ENCODE measurements around the gene KCTD16.

Gene KCTD16

DNA sequence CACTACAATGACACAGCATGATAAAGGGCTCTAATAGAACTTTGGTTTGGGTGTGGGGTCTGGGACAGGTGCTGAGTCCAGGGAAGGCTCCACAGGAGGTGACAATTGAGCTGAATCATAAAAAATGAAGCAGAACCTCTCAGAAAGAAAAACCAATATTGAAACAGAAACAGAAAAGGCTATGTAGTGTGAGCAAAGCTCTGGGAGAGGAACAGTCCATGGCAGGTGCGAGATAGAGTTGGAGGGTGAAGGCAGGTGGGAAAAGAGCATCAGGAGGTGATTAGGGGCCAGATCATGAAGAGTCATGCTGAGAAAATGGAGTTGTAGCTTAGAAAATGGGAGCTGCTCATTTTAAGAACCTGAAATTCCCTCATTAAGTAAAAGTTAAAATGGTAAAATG, 164.9 kb downstream of the KCTD16 start:
- Histone ChIP-seq H3K4me1 (no peaks in the 10 kb centered on the region), H3K9me3 (no peaks in the 10 kb centered on the region)
- DNase-seq = no peak

DNA sequence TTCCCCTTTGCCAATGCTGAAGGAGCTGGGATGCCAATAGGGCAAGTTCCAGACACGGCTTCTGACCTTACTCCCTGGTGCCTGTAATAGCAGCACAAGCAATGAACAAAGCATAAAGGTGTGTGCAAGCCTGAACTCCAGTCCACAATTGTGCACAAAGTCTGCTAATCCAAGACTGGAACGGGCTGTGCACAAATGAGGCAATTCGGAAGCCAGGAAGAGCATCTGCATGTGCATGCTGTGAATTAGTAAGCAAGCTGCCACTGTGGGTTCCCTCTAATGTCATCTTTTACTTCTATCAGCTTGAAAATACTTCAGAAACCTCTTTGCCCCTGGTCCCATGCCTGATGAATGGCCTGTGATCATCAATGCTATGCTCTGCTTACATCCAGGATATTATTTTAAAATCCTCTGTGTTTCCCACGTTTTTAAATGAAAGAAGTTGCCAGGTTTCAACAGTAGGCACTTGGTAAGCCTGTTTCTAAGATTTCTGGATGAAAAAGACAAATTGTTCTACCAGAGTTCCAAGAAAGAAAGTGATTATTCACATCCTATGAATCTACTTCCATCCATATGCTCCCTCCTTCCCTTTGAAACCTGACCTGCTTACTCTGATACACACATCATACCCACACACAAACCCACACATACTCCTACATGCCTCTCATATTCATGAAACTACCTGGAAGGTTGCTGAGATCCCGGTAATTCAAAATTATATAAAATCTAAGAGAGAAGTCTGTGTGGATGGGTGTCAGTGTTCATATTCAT, 165.7 kb downstream of the KCTD16 start:
- Histone ChIP-seq H3K4me3 (ENCODE audit: low read depth, low read length) (no peak overlapping the region), H3K9me3 (no peaks in the 10 kb centered on the region), H3K36me3 (no peaks in the 10 kb centered on the region), H3K27me3 (no peaks in the 10 kb centered on the region), H3K4me1 (no peaks in the 10 kb centered on the region)
- TF ChIP-seq, protein P1, sequence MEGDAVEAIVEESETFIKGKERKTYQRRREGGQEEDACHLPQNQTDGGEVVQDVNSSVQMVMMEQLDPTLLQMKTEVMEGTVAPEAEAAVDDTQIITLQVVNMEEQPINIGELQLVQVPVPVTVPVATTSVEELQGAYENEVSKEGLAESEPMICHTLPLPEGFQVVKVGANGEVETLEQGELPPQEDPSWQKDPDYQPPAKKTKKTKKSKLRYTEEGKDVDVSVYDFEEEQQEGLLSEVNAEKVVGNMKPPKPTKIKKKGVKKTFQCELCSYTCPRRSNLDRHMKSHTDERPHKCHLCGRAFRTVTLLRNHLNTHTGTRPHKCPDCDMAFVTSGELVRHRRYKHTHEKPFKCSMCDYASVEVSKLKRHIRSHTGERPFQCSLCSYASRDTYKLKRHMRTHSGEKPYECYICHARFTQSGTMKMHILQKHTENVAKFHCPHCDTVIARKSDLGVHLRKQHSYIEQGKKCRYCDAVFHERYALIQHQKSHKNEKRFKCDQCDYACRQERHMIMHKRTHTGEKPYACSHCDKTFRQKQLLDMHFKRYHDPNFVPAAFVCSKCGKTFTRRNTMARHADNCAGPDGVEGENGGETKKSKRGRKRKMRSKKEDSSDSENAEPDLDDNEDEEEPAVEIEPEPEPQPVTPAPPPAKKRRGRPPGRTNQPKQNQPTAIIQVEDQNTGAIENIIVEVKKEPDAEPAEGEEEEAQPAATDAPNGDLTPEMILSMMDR (IDR thresholded peaks at IDR 0.05; ENCODE audit: low read depth, low read length) = no peak
- no peak for DNase-seq

More for the DNA sequence above, 164.9 kb downstream of the KCTD16 start:
- Histone ChIP-seq H3K4me3 (ENCODE audit: low read depth, low read length) (no peak overlapping the region), H3K27me3 (no peaks in the 10 kb centered on the region), H3K36me3 (no peaks in the 10 kb centered on the region)
- TF ChIP-seq, protein P1 (IDR thresholded peaks at IDR 0.05; ENCODE audit: low read depth, low read length) = no peak

- H3K36me3 ChIP-seq = no peaks in the 10 kb centered on the region
- H3K9me3 ChIP-seq = no peaks in the 10 kb centered on the region
- TF ChIP-seq, protein P1 (IDR thresholded peaks at IDR 0.05; ENCODE audit: low read depth, low read length) = no peak
- H3K4me3 ChIP-seq (ENCODE audit: low read depth, low read length) = no peak overlapping the region
- H3K27me3 ChIP-seq = no peaks in the 10 kb centered on the region
- H3K4me1 ChIP-seq = no peaks in the 10 kb centered on the region
- no peak for DNase-seq
These were observed 181.7 kb downstream of the KCTD16 start for GRCh38 chr5:144352330-144352729.

- H3K4me1 ChIP-seq = no peaks in the 10 kb centered on the region
- TF ChIP-seq, protein P1 (IDR thresholded peaks at IDR 0.05; ENCODE audit: low read depth, low read length) = no peak
- DNase-seq = no peak
These were observed 182.2 kb downstream of the KCTD16 start for GRCh38 chr5:144352732-144353317.

GRCh38 chr5:144356489-144356888, 185.8 kb downstream of the KCTD16 start:
- no peaks in the 10 kb centered on the region for H3K36me3 ChIP-seq
- no peak overlapping the region for H3K4me3 ChIP-seq (ENCODE audit: low read depth, low read length)
- TF ChIP-seq, protein P1 (IDR thresholded peaks at IDR 0.05; ENCODE audit: low read depth, low read length) = no peak
- DNase-seq = no peak
- no peaks in the 10 kb centered on the region for H3K9me3 ChIP-seq
- H3K27me3 ChIP-seq = no peaks in the 10 kb centered on the region
- H3K4me1 ChIP-seq = no peaks in the 10 kb centered on the region

More at GRCh38 chr5:144352732-144353317, 182.2 kb downstream of the KCTD16 start:
- Histone ChIP-seq H3K27me3 (no peaks in the 10 kb centered on the region), H3K4me3 (ENCODE audit: low read depth, low read length) (no peak overlapping the region), H3K36me3 (no peaks in the 10 kb centered on the region), H3K9me3 (no peaks in the 10 kb centered on the region)

GRCh38 chr5:144361406-144361805, 190.7 kb downstream of the KCTD16 start:
- no peaks in the 10 kb centered on the region for H3K27me3 ChIP-seq

More at GRCh38 chr5:144361406-144361805, 190.7 kb downstream of the KCTD16 start:
- Histone ChIP-seq H3K36me3 (no peaks in the 10 kb centered on the region), H3K4me1 (no peaks in the 10 kb centered on the region), H3K4me3 (ENCODE audit: low read depth, low read length) (no peak overlapping the region), H3K9me3 (no peaks in the 10 kb centered on the region)
- TF ChIP-seq, protein P1 (IDR thresholded peaks at IDR 0.05; ENCODE audit: low read depth, low read length) = no peak
- DNase-seq = no peak
